Measurements from ENCODE around the gene HECW1. TPM values are rescaled to one million over a fixed set of nuclear protein-coding genes. Genes with fewer than 3 reads are reported as not detected.

Gene HECW1
- total and polyA plus RNA-seq, 8 donors: 0.04 to 0.69 (median 0.12) TPM; not detected in 5

DNA sequence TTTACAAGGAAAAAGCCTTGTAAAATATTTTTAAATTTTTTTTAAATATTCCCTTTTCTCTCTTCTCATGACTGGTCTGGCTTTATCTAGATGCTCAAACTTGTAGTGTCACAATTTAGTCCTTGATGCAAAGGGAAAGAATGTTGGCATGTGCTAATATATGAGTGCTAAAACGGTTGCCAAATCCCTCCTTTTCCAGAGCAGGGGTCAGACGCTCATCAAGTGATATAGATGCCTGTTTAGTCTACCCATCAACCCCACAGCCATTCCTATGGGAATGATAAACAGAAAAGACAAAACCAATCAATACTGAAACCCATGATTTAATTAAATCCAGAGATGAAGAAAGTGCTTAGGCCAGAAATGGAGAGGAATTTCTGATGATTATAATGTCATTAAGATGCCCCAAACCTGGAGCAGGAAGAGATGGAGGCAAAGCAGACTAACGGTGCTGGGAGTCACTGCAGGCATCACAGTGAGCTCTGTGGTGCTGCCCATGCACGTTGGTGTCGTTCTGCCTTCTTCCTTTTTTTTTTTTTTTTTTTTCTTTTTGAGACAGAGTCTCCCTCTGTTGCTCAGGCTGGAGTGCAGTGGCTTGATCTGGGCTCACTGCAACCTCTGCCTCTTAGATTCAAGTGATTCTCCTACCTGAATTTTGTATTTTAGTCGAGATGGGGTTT lies 260.4 kb downstream of the HECW1 start:
- Histone ChIP-seq H3K4me3 (no peak overlapping the region), H3K36me3 (no peaks in the 10 kb centered on the region), H3K27ac (no peak overlapping the region), H3K4me1 (no peaks in the 10 kb centered on the region), H3K27me3 (no peaks in the 10 kb centered on the region), H3K9me3 (no peaks in the 10 kb centered on the region)
- ATAC-seq (no peak), DNase-seq (no peak), FAIRE-seq (no peak)
- intact Hi-C loops (cut with DNase I): no loop called here
- 14 to 19% methylated on average over 6 of the region's 6 CpGs for WGBS, 2 donors
- TF ChIP-seq, protein P1, sequence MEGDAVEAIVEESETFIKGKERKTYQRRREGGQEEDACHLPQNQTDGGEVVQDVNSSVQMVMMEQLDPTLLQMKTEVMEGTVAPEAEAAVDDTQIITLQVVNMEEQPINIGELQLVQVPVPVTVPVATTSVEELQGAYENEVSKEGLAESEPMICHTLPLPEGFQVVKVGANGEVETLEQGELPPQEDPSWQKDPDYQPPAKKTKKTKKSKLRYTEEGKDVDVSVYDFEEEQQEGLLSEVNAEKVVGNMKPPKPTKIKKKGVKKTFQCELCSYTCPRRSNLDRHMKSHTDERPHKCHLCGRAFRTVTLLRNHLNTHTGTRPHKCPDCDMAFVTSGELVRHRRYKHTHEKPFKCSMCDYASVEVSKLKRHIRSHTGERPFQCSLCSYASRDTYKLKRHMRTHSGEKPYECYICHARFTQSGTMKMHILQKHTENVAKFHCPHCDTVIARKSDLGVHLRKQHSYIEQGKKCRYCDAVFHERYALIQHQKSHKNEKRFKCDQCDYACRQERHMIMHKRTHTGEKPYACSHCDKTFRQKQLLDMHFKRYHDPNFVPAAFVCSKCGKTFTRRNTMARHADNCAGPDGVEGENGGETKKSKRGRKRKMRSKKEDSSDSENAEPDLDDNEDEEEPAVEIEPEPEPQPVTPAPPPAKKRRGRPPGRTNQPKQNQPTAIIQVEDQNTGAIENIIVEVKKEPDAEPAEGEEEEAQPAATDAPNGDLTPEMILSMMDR (IDR thresholded peaks at IDR 0.05): no peak

DNA sequence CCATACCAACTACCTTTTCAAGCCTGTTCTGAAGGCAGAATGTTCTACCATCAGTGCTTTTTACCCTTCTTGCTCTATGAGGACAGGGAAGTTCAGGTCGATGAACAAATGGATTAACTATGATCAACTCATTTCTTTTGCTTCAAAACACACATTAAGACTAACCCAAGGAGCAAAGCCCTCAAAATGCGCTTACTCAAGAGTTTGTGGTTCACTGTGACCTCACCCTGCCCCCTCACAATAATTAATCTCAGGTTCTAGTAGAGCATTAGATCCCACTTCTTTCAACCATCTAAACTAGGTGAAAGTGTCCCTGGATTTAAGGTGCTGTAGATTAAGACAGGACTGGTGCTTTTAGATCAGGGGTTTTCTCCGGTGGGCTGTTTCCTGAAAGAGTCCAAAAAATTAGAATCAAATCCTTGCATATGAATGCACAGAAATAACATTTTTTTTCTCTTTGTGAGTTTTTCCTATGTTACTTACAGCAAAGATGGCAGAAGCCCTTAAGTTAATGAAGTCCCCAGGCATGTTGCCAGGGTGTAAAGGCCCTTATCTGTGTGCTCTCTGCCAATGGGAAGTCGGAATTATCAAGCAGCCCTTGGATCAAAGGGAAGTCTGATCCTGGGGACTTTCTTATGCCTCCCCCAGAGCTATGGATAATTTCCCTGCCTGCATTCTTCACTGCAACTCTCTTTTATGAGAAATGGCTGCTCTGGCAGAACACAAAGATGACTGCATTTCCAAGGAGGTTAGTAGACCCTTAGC lies 264.9 kb downstream of the HECW1 start:
- ATAC-seq (no peak), FAIRE-seq (no peak), DNase-seq (no peak)
- Histone ChIP-seq H3K27ac (no peak overlapping the region), H3K27me3 (no peaks in the 10 kb centered on the region), H3K4me3 (no peak overlapping the region), H3K9me3 (no peaks in the 10 kb centered on the region), H3K4me1 (no peaks in the 10 kb centered on the region), H3K36me3 (no peaks in the 10 kb centered on the region)
- WGBS, 2 donors: 53 to 63% methylated on average over 4 of the region's 4 CpGs
- intact Hi-C loops (cut with DNase I): no loop called here
- TF ChIP-seq, protein P1 (IDR thresholded peaks at IDR 0.05): no peak

- ATAC-seq (no peak), FAIRE-seq (no peak), DNase-seq (no peak)
- TF ChIP-seq, protein P1 (IDR thresholded peaks at IDR 0.05): no peak
- H3K27me3 ChIP-seq: no peaks in the 10 kb centered on the region
- intact Hi-C loops (cut with DNase I): no loop called here
- 67 to 76% methylated on average over 2 of the region's 2 CpGs for WGBS, 2 donors
- H3K36me3 ChIP-seq: no peaks in the 10 kb centered on the region
- no peaks in the 10 kb centered on the region for H3K4me1 ChIP-seq
- no peak overlapping the region for H3K27ac ChIP-seq
- no peak overlapping the region for H3K4me3 ChIP-seq
- no peaks in the 10 kb centered on the region for H3K9me3 ChIP-seq
Observed at GRCh38 chr7:43379210-43379609, 266.8 kb downstream of the HECW1 start.

GRCh38 chr7:43384616-43385308 lies 272.3 kb downstream of the HECW1 start:
- no peak overlapping the region for H3K4me3 ChIP-seq
- WGBS, 2 donors: 51 to 59% methylated on average over 8 of the region's 8 CpGs

More at GRCh38 chr7:43384616-43385308, 272.3 kb downstream of the HECW1 start:
- H3K9me3 ChIP-seq: no peaks in the 10 kb centered on the region
- TF ChIP-seq, protein P1 (IDR thresholded peaks at IDR 0.05): no peak
- no peaks in the 10 kb centered on the region for H3K4me1 ChIP-seq
- intact Hi-C loops (cut with DNase I): no loop called here
- H3K27me3 ChIP-seq: no peaks in the 10 kb centered on the region
- no peaks in the 10 kb centered on the region for H3K36me3 ChIP-seq
- H3K27ac ChIP-seq: no peak overlapping the region
- no peak for FAIRE-seq
- no peak for ATAC-seq
- DNase-seq: no peak

All from pancreas (tissue), 10 donors.